Kidney (tissue), 14 donors: ENCODE results near the gene MEN1. TPM values are rescaled to one million over a fixed set of nuclear protein-coding genes. Genes with fewer than 3 reads are reported as not detected.

ENCODE experiments used
- DNase-seq, 5 donors: peaks; one replicate each; pipeline ENCODE4 v3.0.0-alpha.2; 2013 to 2020
- FAIRE-seq: peaks from 2 replicates; lab custom pipeline; 2012; peaks lifted over from hg19 to GRCh38; lab: Jason Lieb, UNC
- H3K27ac ChIP-seq, 2 donors: one replicate each; pipeline ENCODE4 v1.7.0; 2013; ENCODE audit warnings: low read depth in 2 of 2, low read length in 2 of 2, inconsistent platforms in 1 of 2
- H3K27me3 ChIP-seq: one replicate; pipeline ENCODE4 v1.7.1; 2013; ENCODE audit warnings: low read length, inconsistent platforms; ENCODE audit not compliant: control insufficient read depth, insufficient read depth
- H3K36me3 ChIP-seq, 3 donors: one replicate each; pipeline versions ENCODE4 v1.7.0 to v1.7.1; 2013; ENCODE audit warnings: low read length in 3 of 3, control low read depth in 1 of 3, inconsistent platforms in 1 of 3; ENCODE audit not compliant: insufficient read depth in 3 of 3, control insufficient read depth in 2 of 3
- H3K4me1 ChIP-seq, 3 donors: one replicate each; pipeline versions ENCODE4 v1.7.0 to v1.7.1; 2013; ENCODE audit warnings: low read length in 3 of 3, inconsistent platforms in 1 of 3, low read depth in 1 of 3; ENCODE audit not compliant: control insufficient read depth in 2 of 3, insufficient read depth in 2 of 3
- H3K4me3 ChIP-seq, 3 donors: one replicate each; pipeline versions ENCODE4 v1.7.0 to v1.8.1; 2013; ENCODE audit warnings: low read length in 3 of 3, control low read depth in 1 of 3, inconsistent platforms in 1 of 3
- H3K9ac ChIP-seq, 3 donors: one replicate each; pipeline versions ENCODE4 v1.7.0 to v1.7.1; 2013; ENCODE audit warnings: low read length in 3 of 3, control low read depth in 1 of 3, inconsistent platforms in 1 of 3
- H3K9me3 ChIP-seq, 3 donors: one replicate each; pipeline versions ENCODE4 v1.7.0 to v1.7.1; 2013; ENCODE audit warnings: low read length in 3 of 3, control low read depth in 1 of 3, inconsistent platforms in 1 of 3; ENCODE audit not compliant: control insufficient read depth in 2 of 3, insufficient read depth in 1 of 3
- CTCF ChIP-seq: IDR thresholded peaks from 3 replicates; pipeline ENCODE4 v1.5.1; 2012; ENCODE audit warnings: mild to moderate bottlenecking, moderate library complexity, borderline replicate concordance; ENCODE audit not compliant: insufficient read depth; ENCODE audit errors: extremely low read depth
- intact Hi-C: fragments of 100-400 bp; cut with DNase I; formaldehyde crosslinking; loops from one replicate; pipeline ENCODE4 v1.11.1; 2022
- polyA plus RNA-seq: library from polyadenylated mRNA; stranded (reverse); fragments of 350-450 nt; fragmentation: Illumina TruSeq; extraction: RNeasy Lipid Tissue Mini Kit (QIAGEN cat#74804); gene quantifications from one replicate; pipeline ENCODE4 v1.2.3, GENCODE V29; 2014; ENCODE audit warnings: low read depth, low replicate concordance; ENCODE audit not compliant: insufficient read depth
- total RNA-seq: library from RNA; stranded (reverse); fragmentation: NEBNext Ultra II Directional; extraction: Animal tissue kit (Norgen Biotek cat#: 25700); gene quantifications from one replicate; pipeline ENCODE4 v1.2.1, GENCODE V29; 2021
- donor health status: control.
- donor health status: control.
- donor health status: control.
- donor health status: control.
- donor health status: control.
- donor health status: DM: yes; HTN: yes; CAD: no.
- donor health status: Normal renal cell carcinoma (clear cell type).

Gene MEN1
- total and polyA plus RNA-seq, 2 donors from 2014 or later: 20.9 to 24.0 TPM

- DNase-seq: peak; percentile 83 to 93 (median 89)
- H3K9ac ChIP-seq: peak within 1 kb of the TSS in 2 of 3 donors; percentile 36 to 51
- FAIRE-seq: no peak
- H3K4me3 ChIP-seq: peak within 1 kb of the TSS; percentile 59 to 72 (median 60)
- peaks cover 0 to 3% (median 2%) of the 10 kb centered on the region in 3 donors for H3K36me3 ChIP-seq
- no peaks in the 10 kb centered on the region for H3K9me3 ChIP-seq
- intact Hi-C loops: no loop called here
- H3K4me1 ChIP-seq: peaks cover 0 to 20% (median 10%) of the 10 kb centered on the region in 3 donors
- H3K27ac ChIP-seq: peak within 1 kb of the TSS in 1 of 2 donors; percentile 67
- peak; percentile 45 for TF ChIP-seq CTCF
- no peaks in the 10 kb centered on the region for H3K27me3 ChIP-seq
Measured at GRCh38 chr11:64844330-64845128, 34.2 kb upstream of the MEN1 start, which contains the start of gene CDC42BPG. TSS of gene CDC42BPG (minus strand) at chr11:64844653. CDS start at chr11:64844569, 84 bp downstream.

- peaks cover 0 to 5% (median 4%) of the 10 kb centered on the region in 3 donors for H3K36me3 ChIP-seq
- H3K27me3 ChIP-seq: no peaks in the 10 kb centered on the region
- H3K27ac ChIP-seq: peak overlapping the region in 1 of 2 donors; percentile 32
- peak overlapping the region; percentile 59 to 72 (median 60) for H3K4me3 ChIP-seq
- intact Hi-C loops: no loop called here
- H3K9ac ChIP-seq: peak overlapping the region in 2 of 3 donors; percentile 36 to 51
- peaks cover 0 to 16% (median 6%) of the 10 kb centered on the region in 3 donors for H3K4me1 ChIP-seq
- no peaks in the 10 kb centered on the region for H3K9me3 ChIP-seq
- DNase-seq: peak in 1 of 5 donors; percentile 73
- no peak for TF ChIP-seq CTCF
- FAIRE-seq: no peak
Measured at GRCh38 chr11:64843686-64844329, 33.5 kb upstream of the MEN1 start.

DNA sequence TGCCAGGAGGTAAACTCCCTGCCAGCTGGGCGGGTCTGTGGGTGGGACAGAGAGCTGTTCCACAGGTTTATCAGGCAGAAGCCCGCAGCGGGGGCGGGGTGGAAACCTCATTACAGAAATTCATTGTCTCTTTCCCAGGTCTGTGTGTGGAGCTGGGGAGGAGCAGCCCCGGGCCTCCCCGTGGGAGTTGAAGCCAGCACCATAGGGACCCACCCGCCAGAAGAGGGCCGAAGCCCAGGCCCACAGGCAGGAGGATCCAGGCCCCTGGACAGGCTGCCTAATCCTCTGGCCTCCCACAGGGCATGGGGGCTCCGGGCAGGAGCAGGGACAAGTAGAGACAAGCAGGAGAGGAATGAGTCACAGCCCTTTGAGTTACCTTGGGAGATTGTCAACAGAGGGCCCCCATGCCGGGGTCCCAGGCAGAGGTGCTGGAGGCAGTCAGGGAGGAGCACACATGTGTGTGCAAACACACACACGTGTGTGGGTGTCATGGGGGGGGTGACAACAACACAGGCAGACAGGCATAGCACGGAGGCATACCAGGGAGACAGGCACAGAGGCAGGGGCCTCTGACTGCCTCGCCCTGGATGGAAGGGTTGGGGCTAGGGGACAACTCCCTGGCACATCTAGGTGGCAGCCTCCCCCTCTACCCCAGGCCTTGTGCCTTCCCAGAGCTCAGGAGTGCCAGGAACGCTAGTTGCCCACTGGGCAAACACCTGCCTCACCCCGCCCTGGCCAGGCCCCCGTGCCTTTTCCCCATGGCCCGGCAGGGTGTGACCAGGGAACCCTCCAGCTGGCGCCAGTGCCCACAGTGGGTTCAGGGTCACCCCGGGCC, 32.7 kb upstream of the MEN1 start:
- Histone ChIP-seq H3K4me3 (peak overlapping the region in 2 of 3 donors; percentile 0 to 72), H3K27me3 (no peaks in the 10 kb centered on the region), H3K27ac (no peak overlapping the region), H3K9ac (peak overlapping the region in 1 of 3 donors; percentile 34), H3K4me1 (peaks cover 0 to 11% (median 6%) of the 10 kb centered on the region in 3 donors), H3K9me3 (no peaks in the 10 kb centered on the region), H3K36me3 (peaks cover 0 to 5% (median 4%) of the 10 kb centered on the region in 3 donors)
- TF ChIP-seq CTCF: no peak
- no peak for FAIRE-seq
- intact Hi-C loops: no loop called here
- DNase-seq: peak in 2 of 5 donors; percentile 63 to 93
